HT1080 (cell line): Measurements from ENCODE around the gene GUSB. TPM values are rescaled to one million over a fixed set of nuclear protein-coding genes. Genes with fewer than 3 reads are reported as not detected.
"Not testable (repeated sequence)": the region's sequence is repeated elsewhere in the genome, so short reads cannot be mapped to it uniquely, and the experiment has no call there.

Experiments
- DNase-seq: peaks from one replicate; pipeline ENCODE4 v3.0.0-alpha.2; 2015; ENCODE audit warnings: low read depth
- polyA plus RNA-seq, 2 experiments: library from polyadenylated mRNA; depleted of rRNA; stranded (reverse); fragments of >200 nt; gene quantifications; 2 replicates each; pipeline ENCODE4 v1.2.3, GENCODE V29; 2015
- total RNA-seq: library from RNA; depleted of rRNA; stranded (reverse); fragments of >200 nt; shearing (Covaris generic); gene quantifications from 2 replicates; pipeline ENCODE4 v1.2.3, GENCODE V29; 2014; rRNA removed

GUSB gene
- 19.2 and 30.1 TPM in 2 replicates for total RNA-seq
- polyA plus RNA-seq (2015; cell fraction: cytosol; rRNA removed): 35.3 and 41.8 TPM in 2 replicates
- polyA plus RNA-seq (2015; cell fraction: nucleus; rRNA removed): 111 and 115 TPM in 2 replicates

- DNase-seq: peak; percentile 85
Measured at GRCh38 chr7:65981965-65982792, at the start of gene GUSB. TSS of gene GUSB (minus strand) at chr7:65982213. CDS start at chr7:65982183, 30 bp downstream.

GRCh38 chr7:66028342-66028741 is 46.3 kb upstream of the GUSB start:
- not testable (repeated sequence) for DNase-seq

GRCh38 chr7:66016131-66016461 is 34.1 kb upstream of the GUSB start:
- peak; percentile 62 for DNase-seq

- no peak for DNase-seq
Measured at GRCh38 chr7:66015440-66016130, 33.6 kb upstream of the GUSB start.

- DNase-seq: peak; percentile 21
Measured at GRCh38 chr7:66013938-66014337, 31.9 kb upstream of the GUSB start.

GRCh38 chr7:66007232-66007631 is 25.2 kb upstream of the GUSB start:
- DNase-seq: no peak

GRCh38 chr7:66005115-66005671 is 23.2 kb upstream of the GUSB start:
- DNase-seq: not testable (repeated sequence)

GRCh38 chr7:66000823-66001417 is 18.9 kb upstream of the GUSB start:
- DNase-seq: not testable (repeated sequence)

- not testable (repeated sequence) for DNase-seq
Measured at GRCh38 chr7:65994984-65995383, 13.0 kb upstream of the GUSB start.

- DNase-seq: no peak
Measured at GRCh38 chr7:65992526-65992925, 10.5 kb upstream of the GUSB start.

GRCh38 chr7:65991829-65992228 is 9.8 kb upstream of the GUSB start:
- DNase-seq: not testable (repeated sequence)

- DNase-seq: no peak
Measured at GRCh38 chr7:65989694-65990080, 7.7 kb upstream of the GUSB start.

- DNase-seq: not testable (repeated sequence)
Measured at GRCh38 chr7:65988503-65988902, 6.5 kb upstream of the GUSB start.

GRCh38 chr7:65988084-65988483 is 6.1 kb upstream of the GUSB start:
- DNase-seq: no peak

- DNase-seq: peak; percentile 26
Measured at GRCh38 chr7:65983965-65984658, 2.1 kb upstream of the GUSB start.

GRCh38 chr7:65980478-65981250 is 1.3 kb downstream of the GUSB start:
- peak; percentile 40 for DNase-seq

- DNase-seq: no peak
Measured at GRCh38 chr7:65979583-65980477, 2.2 kb downstream of the GUSB start.

- no peak for DNase-seq
Measured at GRCh38 chr7:65978891-65979582, 3.0 kb downstream of the GUSB start.
